ENCODE data around the gene PRKCI.

Gene PRKCI

DNA sequence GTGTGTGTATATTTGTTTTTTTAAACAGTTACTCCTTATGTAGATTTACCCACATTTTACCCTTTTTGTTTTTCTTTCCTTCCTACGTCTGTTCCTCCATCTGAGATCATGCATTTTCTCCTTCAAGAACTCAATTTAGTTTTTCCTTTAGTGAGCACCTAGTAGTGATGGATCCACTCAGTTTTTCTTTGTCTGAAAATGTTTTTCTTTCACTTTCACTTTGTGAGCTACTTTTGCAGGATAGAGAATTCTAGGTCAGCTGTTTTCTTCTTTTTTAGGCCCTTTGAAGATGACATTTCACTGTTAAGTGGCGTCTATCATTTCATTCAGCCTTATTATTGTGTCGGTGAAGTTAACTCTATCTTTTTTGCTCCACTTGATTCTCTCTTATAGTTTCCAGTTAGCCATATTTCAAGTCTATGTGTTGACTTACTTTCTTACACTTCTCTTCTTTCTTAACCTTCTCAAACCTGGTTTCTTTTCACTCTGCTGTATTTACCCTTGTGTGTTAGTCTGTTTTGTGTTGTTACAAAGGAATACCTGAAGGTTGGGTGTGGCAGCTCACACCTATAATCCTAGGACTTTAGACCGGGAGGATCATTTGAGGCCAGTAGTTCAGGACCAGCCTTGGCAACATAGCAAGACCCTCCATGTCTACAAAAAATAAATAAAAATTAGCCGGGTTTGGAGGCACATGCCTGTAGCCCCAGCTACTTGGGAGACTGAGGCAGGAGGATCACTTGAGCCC, 55.8 kb downstream of the PRKCI start:
- in situ Hi-C loops (cut with HindIII; ENCODE audit: low sequenced_read_pairs) = no loop called here
- TF ChIP-seq CTCF (IDR thresholded peaks at IDR 0.05; ENCODE audit: low read depth, low read length, missing control alignments) = no peak
- DNase-seq (ENCODE audit: low read depth) = no peak
- no peak overlapping the region for H3K4me3 ChIP-seq (ENCODE audit: low read depth, low read length)

GRCh38 chr3:170278627-170279026, 56.4 kb downstream of the PRKCI start:
- DNase-seq (ENCODE audit: low read depth) = no peak
- in situ Hi-C loops (cut with HindIII; ENCODE audit: low sequenced_read_pairs) = no loop called here
- no peak for TF ChIP-seq CTCF (IDR thresholded peaks at IDR 0.05; ENCODE audit: low read depth, low read length, missing control alignments)
- H3K4me3 ChIP-seq (ENCODE audit: low read depth, low read length) = no peak overlapping the region

- no peak for TF ChIP-seq CTCF (IDR thresholded peaks at IDR 0.05; ENCODE audit: low read depth, low read length, missing control alignments)
- in situ Hi-C loops (cut with HindIII; ENCODE audit: low sequenced_read_pairs) = no loop called here
- H3K4me3 ChIP-seq (ENCODE audit: low read depth, low read length) = no peak overlapping the region
- DNase-seq (ENCODE audit: low read depth) = no peak
Observed at GRCh38 chr3:170290194-170290593, 68.0 kb downstream of the PRKCI start.

DNA sequence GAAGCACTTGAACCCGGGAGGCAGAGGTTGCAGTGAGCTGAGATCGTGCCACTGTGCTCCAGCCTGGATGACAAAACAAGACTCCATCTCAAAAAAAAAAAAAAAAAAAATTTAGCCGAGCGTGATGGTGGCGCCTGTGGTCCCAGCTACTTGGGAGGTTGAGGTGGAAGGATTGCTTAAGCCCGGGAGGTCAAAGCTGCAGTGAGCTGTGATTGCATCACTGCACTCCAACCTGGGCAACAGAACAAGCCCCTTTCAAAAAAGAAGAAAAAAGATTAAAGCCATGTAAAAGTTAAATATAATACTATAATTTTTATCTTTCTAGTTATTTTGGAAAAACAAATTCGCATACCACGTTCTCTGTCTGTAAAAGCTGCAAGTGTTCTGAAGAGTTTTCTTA, 73.4 kb downstream of the PRKCI start:
- TF ChIP-seq CTCF (IDR thresholded peaks at IDR 0.05; ENCODE audit: low read depth, low read length, missing control alignments) = no peak
- in situ Hi-C loops (cut with HindIII; ENCODE audit: low sequenced_read_pairs) = no loop called here
- no peak for DNase-seq (ENCODE audit: low read depth)
- H3K4me3 ChIP-seq (ENCODE audit: low read depth, low read length) = no peak overlapping the region

- no peak overlapping the region for H3K4me3 ChIP-seq (ENCODE audit: low read depth, low read length)
- DNase-seq (ENCODE audit: low read depth) = no peak
- in situ Hi-C loops (cut with HindIII; ENCODE audit: low sequenced_read_pairs) = no loop called here
- TF ChIP-seq CTCF (IDR thresholded peaks at IDR 0.05; ENCODE audit: low read depth, low read length, missing control alignments) = no peak
Observed at GRCh38 chr3:170296703-170297102, 74.5 kb downstream of the PRKCI start.

GRCh38 chr3:170301405-170301804, 79.2 kb downstream of the PRKCI start:
- DNase-seq (ENCODE audit: low read depth) = no peak
- in situ Hi-C loops (cut with HindIII; ENCODE audit: low sequenced_read_pairs) = no loop called here

More at GRCh38 chr3:170301405-170301804, 79.2 kb downstream of the PRKCI start:
- H3K4me3 ChIP-seq (ENCODE audit: low read depth, low read length) = no peak overlapping the region
- TF ChIP-seq CTCF (IDR thresholded peaks at IDR 0.05; ENCODE audit: low read depth, low read length, missing control alignments) = no peak
